T-helper 9 cell (primary cell): ENCODE data around the gene CDK16.

Experiments
- DNase-seq: peaks from one replicate; pipeline ENCODE4 v3.0.0-alpha.2; 2020
- total RNA-seq, 2 donors: gene quantifications; one replicate each; lab custom pipeline; 2026; lab: John Stamatoyannopoulos, UW

CDK16 gene
- 54.7 to 109 reads per million in 2 donors for total RNA-seq

DNA sequence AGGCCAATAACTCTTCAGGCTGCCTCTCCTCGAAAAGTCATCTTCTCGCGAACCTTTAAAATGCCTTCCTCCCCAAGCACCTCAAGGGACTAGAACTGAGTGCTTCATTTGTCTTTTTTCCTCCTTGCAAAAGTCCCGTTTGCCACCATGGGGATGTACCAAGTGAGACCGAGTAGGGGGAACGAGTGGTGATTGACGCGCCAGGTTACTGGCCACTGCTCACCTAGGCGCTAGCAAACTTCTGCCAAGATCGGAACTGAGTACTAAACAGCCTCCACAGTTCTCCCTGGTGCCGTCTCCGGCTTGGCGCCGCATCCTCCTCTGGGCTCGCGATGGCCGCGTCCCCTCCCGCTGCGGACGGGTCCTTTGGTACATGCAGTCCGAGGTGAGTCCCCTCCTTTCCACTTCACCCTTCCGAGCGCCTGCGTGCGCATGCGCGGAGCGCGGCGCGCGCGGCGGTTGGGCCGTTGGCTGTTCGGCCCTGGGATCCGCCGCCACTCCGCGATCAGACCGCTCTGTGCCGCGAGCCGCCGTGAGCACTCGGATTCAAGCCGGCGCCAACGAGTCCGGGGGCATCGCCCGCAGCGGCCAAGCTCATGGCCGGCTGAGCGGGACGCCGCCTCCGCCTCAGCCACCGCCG, at the start of gene CDK16:
Gene CDK16, plus strand, starts transcription at position 402 of the 640 bp plus-strand sequence. CDS start 4,877 bp downstream, outside the sequence.
- peak; percentile 67 for DNase-seq

DNA sequence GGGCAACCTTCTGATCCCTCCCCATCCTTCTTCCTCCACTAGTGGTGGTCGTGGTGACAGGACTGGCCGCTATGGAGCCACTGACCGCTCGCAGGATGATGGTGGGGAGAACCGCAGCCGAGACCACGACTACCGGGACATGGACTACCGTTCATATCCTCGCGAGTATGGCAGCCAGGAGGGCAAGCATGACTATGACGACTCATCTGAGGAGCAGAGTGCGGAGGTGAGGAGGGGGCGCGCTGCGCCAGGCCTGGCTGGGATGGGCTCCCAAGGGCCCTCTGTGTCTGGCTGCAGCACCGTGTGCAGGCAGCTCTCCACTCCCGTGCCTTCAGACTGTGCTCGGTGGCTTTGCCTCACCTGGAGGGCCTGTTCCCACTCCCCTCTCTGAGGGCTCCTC, 49.2 kb upstream of the CDK16 start:
- no peak for DNase-seq

DNA sequence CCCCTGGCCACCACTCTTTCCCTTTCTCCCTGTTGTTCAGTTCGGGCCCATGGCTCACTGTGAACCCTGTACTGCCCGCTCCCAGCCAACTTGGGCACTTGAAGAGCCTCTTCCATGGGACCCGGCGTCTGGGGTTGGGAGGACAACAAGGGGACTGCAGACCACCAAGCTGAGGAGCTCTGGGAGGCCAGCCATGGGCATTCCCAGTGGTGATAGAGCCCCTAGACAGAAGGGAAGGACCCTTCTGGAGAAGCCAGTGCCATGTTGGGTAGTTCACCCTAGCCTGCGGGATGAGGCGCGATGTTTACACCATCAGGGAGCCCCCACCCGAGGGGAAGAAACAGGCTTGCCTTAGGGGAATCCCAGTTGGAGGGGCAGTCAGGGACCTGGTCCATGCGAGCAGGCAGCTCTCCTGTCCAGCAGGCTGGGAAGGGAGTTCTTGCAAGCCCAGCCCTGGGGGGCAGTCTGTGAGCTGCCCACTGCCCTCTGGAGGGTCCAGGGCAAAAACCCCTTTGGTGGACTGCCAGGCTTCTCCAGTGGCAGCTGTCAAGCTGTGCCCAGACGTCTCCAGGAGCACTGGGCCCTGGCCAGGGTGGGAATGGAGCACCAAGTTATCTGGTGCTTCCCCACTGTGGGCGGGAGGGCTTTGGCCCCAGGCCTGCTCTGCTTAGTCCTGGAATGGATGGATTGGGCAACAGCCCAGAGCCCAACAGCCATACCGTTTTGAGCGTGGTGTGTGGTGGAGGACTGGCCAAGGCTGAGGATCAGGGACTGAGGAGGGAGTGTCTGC, 48.6 kb upstream of the CDK16 start:
- no peak for DNase-seq

DNA sequence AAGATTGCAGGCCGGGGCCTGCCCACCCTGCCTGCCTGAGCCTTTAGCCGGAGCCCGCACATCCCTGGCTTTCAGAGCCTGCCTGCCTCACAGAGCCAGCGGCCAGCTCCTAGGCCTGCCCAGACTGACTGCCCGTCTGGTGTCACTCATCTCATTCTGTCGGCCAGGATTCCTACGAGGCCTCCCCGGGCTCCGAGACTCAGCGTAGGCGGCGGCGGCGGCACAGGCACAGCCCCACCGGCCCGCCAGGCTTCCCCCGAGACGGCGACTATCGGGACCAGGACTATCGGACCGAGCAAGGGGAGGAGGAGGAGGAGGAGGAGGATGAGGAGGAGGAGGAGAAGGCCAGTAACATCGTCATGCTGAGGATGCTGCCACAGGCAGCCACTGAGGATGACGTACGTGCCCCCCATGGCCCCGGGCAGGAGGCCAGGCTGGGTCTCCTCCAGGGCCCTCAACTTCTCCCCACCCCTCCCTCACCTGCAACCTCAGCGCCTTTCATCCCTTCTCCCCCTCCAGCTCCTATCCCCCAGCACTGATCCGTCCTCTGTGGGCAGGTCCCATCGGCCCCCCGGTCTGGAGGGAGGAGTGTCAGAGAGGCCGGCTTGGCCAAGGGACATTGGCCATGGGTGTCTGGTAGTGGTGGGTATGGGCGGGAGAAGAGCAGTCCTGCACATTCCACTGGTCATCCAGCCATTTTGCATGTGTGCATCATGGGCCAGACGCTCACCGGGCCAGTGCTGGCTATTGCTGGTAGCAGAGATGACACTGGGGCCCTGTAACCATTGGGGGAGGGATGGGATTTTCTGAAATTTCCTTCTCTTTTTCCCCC, 47.4 kb upstream of the CDK16 start:
- DNase-seq = no peak

DNA sequence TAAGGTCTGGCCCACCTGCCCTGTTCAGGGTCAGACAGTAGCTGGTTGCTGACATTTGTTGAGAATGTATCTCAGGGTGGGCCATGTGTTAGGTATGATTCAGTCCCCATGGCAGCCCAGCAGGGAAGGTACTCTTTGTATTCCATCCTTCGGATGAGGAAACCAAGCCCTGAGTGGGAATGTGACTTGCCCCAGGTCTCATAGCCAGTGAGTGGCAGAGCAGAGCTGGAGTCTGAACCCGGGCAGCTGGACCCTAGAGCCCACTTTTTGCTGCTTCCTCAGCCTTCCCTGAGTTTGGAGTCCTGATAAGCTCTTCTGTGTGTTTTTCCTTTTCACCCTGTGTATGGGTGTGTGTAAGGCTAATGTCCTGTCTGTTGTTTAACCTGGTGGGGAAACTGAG, 46.5 kb upstream of the CDK16 start:
- no peak for DNase-seq

DNA sequence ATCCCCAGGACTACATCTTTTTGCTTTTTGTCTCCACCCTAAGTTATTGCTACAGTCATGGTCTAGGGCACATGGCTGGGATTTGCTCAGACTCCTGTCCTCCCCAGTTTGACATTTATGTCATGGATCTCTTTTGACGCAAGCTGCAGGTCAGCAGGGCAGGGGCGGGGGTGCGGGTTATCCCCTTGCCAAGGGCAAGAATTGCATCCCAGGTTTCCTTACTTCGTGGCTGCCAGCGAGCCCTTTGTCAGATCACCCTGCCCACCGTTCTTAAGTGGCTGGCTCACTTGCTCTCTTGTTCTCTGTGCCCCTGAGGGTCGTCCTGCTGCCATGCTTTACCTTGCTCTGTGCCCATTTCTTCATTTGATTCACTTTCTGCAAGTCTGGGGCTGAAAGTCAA, 45.9 kb upstream of the CDK16 start:
- no peak for DNase-seq

DNA sequence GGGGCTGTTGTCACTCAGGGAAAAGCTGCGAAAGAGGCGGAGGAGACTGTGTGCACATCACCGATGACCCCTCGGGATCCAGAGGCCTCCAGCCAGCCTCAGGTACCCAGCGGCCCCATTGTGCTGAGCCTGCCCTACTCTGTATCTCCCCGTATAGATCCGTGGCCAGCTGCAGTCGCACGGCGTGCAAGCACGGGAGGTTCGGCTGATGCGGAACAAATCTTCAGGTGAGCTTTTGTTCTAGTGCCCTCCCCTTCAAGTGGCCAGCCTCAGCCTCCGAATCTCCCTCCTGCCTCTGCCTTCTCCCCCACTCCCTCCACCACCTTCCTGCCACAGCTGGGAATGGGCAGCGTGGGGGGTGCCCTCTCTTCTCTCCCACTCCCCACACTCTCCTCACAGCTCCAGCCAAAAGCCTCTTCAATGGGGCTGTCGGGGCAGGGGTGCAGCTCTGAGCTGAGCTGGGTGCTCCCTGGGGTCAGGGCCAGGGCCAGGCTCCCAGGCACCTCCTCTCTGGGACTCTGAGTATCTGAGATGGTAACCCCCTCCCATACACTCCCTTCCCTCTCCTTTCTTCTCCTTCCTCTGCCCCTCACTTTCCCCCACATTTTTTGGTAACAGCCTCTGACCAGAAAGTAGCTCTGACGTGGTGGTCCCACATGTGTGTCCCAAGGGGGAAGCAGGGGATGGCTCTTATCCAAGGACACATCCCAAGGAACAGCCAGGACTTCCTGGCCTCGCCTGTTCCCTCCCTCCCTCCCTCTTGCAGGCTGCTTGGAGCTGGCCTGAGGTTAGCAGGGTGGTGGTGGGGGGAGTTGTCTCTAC, 45.3 kb upstream of the CDK16 start:
- DNase-seq = no peak

DNA sequence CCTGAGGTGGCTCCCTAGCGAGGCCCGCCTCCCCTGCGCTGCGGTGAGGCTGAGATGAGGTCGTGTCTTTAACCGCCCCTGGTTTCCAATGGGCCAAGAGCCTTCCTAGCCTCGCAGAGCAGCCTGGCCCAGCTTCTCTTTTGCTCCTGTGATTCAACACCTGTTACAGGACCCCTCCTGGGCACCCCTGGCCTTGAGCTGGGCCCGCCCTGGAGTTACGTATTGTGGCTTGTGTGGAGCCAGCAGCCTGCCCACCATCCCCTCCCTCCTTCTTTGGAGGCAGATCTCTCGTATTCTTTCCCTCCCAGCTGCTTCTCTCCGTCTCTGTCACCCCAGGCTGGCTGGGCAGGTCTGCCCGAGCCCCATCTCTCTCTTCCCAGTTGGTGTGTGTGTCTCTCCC, 44.1 kb upstream of the CDK16 start:
- DNase-seq = no peak

DNA sequence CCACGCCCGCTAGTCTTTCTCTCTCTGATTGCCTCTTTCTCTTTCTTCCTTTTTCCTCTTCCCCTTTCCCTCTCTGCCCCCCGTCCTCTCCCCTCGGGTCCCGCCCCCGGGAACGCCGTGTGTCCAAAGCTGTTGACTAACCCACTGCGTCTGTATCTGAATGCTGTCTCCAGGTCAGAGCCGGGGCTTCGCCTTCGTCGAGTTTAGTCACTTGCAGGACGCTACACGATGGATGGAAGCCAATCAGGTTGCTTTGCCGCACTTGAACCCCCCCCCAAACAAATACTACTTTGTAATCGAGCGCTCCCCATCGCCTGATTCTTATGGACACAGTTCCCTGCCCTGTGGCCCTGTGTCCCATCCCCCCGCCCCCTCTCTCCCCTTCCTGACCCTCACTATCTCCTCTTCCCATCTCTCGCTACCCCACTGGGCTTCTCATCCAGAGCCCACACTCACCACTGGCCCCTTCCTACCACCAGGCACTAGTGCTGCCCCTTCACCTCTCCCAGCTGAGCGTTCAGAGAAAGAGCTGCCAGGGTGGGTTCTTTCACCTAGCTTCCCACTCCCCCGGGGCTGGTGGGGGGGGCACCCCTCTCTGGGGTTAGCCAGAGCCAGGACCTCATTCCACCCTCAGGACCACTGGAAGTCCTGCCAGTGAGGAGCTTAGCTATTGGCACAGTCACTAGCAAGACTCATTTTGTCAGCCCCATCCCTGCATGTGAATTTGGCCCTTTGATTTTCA, 43.5 kb upstream of the CDK16 start:
- DNase-seq = no peak

DNA sequence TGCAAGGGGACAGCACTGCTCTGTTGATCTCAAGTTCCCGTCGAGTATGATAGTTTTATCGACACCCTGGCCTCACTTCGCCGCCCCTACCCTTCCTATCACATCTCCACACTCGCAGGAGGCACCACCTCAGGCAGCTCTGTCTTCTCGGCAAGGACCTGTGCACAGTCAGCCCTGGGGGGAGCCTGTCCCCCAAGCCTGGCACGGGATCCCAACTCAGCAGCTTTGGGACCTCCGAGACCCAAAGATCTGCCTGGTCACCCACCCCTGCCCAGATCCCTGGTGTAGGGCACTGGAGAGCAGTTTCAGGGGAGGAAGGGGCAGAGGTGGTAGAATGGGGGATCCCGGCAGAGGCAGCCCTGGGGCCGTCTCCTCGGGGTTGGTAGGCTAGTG, 42.9 kb upstream of the CDK16 start:
- DNase-seq = no peak

DNA sequence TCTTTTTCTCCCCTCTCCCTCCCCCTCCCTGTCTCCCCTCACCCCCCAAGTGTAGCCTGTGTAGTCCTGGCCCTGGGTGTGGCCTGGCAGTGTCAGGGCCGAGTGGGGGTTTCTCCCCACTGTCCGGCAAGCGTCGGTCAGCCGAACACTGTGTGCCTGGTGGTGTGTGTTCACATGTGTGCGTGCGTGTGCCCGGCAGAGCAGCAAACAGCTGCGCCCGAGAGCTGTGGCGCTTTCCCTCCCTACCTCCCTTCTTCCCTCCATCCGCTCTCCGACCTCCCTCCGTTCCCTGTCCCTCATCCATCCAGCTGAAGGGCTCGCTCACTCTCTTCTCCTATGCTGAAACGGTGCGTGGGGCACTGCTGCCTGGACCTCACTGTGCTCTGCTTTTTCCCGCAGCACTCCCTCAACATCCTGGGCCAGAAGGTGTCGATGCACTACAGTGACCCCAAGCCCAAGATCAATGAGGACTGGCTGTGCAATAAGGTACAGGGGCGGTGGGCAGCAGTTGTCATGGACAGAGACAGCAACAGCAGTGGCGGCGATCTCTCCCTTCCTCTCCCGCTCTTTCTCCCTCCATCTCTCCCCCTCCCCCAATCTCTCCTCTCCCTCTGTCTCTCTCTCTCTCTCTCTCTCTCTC, 42.3 kb upstream of the CDK16 start:
- DNase-seq = no peak

DNA sequence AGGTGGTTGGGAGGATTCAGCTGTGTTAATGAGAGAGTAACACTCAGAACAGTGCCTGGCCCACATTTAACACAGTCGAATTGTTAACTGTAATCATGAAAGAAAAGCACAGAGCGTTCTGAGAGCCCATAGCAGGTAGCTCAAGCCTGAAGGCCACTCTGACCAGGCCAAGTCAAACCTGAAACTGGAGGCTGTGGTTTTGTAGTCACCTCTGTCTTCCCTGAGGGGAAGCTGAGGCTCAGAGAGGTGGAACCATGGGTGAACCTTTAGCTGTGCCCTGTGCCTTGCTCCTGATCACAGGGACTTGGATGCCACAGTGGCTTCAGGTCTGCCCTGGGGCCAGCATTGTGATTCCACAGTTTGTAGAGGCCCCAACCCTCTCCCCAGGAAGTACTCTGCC, 41.4 kb upstream of the CDK16 start:
- DNase-seq = no peak

DNA sequence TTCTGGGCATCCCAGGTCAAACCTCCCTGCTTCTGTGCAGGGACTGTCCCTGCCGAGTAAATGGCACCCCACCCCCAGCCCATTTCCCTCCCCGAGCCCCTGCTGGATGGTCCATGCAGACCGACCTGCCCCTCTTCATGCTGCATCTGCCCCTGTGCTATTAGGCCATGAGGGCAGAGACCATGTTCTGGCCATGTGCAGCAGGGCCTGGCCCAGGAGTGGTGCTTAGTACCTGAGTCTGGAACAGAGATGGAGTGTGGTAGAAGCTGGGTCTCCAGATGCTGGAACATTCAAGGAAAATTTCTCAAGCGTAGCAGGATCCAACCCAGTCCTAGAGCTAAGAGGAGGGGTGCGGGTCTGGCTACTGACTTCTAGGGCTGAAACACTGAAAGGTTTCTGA, 40.1 kb upstream of the CDK16 start:
- no peak for DNase-seq

DNA sequence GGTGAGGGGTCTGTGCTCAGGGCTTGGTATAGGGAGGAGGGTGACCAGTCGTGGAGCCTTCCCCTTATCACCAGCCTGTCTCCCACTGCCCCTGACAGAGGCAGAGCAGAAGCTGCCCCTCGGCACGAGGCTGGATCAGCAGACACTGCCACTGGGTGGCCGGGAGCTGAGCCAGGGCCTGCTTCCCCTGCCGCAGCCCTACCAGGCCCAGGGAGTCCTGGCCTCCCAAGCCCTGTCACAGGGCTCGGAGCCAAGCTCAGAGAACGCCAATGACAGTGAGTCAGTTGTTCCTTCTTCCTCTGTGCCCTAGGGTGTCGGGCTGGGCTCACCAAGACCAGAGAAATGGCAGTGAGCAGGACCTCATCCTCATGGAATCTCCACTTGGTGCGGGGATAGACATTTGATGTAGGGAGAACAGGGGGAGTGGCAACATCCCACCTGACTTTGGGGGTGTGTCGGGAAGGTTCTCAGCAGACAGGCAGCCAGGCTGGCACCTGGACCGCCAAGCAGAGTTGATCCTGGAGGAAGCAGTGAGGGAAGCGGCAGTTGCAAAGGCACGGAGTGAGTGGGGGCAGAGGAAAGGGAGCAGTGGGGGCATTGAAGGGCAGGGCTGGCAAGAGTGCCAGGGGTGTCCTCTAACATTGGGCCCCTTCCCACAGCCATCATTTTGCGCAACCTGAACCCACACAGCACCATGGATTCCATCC, 39.1 kb upstream of the CDK16 start:
- no peak for DNase-seq

DNA sequence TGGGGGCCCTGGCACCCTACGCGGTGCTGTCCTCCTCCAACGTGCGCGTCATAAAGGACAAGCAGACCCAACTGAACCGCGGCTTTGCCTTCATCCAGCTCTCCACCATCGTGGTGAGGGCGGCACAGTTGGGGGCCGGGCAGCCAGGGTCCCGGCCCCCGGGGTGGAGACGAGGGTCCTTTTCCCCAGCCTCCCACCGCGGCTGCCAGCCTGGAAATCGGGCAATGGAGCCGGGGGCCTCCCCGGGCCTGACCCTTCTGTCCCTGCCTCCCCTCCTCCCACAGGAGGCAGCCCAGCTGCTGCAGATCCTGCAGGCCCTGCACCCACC, 38.6 kb upstream of the CDK16 start:
- no peak for DNase-seq

DNA sequence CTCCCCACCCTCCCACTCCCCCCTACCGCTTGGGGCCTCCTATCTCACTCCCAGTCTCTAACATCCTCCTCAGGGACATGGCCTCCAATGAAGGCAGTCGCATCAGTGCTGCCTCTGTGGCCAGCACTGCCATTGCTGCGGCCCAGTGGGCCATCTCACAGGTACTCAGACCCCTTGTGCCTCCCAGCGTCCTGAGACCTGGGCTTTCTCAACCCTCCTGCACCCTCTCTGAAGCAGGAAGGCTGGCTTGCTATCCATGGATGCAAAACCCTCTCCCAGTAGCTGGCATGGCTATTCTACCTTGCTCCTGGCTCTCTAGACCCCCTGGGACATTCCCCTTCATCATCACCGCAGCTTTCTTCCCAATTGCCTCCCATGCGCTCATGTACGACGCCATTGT, 38.1 kb upstream of the CDK16 start:
- no peak for DNase-seq

DNA sequence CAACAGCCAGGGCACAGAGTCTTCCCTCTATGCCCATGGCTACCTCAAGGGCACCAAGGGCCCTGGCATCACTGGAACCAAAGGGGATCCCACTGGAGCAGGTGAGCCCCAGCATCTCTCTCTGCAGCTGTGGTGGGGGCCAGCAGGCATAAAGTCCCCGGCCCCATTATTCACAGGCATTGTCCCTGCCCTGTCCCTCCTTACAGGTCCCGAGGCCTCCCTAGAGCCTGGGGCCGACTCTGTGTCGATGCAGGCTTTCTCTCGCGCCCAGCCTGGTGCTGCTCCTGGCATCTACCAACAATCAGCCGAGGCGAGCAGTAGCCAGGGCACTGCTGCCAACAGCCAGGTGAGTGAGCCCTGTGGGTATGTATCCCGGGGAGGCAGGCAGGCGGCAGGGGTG, 37.2 kb upstream of the CDK16 start:
- no peak for DNase-seq

DNA sequence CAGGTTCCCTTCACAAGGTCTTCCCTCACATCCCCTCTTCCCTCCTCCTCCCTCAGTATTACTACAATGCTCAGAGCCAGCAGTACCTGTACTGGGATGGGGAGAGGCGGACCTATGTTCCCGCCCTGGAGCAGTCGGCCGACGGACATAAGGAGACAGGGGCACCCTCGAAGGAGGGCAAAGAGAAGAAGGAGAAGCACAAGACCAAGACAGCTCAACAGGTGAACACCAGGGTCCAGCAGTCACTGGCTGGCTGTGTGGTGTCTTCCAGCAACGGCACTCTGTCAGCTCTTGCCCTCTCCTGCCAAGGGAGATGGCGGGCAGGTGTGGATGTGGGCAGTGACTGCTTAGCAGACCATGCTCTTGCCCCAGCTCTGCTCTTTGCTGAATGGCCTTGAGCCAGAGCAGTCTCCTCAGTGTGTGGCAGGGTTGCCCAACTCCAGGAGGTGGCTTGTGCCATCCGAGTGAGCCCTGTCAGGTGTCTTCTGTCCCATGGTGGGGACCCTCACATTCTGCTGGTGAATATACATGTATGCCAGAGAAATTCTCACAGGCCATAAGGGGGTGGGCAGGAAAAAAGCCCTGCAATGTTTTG, 36.3 kb upstream of the CDK16 start:
- DNase-seq = no peak

DNA sequence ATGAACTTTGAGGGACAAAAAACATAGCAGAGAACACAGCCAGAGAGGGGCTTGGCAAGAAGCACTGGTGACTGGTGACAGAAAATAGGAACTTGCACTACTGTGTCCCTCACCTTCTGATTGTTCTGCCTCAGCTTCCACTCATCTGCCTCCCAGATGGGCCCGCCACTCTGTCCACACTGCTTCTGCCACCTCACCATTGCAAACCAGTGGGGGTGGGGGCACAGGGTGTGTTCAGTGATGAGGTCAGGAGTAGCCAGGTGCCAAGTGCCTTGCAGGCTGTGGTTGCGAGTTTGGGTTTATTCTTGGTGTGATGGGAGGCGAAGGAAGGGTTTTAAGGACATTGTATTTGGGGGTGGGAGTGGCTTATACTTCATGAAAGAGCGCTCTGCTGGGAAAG, 34.0 kb upstream of the CDK16 start:
- no peak for DNase-seq

DNA sequence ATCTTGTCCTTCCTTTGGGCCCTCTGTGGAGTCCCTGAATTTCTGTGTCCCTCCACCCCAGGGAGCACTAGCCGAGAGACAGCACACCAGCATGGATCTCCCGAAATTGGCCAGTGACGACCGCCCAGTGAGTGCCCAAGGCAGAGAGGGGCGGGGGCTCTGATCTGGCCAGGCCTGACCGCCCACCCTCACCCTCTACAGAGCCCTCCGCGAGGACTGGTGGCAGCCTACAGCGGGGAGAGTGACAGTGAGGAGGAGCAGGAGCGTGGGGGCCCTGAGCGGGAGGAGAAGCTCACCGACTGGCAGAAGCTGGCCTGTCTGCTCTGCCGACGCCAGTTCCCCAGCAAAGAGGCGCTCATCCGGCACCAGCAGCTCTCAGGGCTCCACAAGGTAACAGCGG, 33.2 kb upstream of the CDK16 start:
- no peak for DNase-seq
